Measurements from ENCODE around the gene VAMP2. TPM values are rescaled to one million over a fixed set of nuclear protein-coding genes. Genes with fewer than 3 reads are reported as not detected.

Gene VAMP2
- total and polyA plus RNA-seq, 9 of the 15 experiments (the other 6 are each of a cell fraction or from before 2014, with no cell fraction given) = 2.3 to 31.8 (median 6.0) TPM

DNA sequence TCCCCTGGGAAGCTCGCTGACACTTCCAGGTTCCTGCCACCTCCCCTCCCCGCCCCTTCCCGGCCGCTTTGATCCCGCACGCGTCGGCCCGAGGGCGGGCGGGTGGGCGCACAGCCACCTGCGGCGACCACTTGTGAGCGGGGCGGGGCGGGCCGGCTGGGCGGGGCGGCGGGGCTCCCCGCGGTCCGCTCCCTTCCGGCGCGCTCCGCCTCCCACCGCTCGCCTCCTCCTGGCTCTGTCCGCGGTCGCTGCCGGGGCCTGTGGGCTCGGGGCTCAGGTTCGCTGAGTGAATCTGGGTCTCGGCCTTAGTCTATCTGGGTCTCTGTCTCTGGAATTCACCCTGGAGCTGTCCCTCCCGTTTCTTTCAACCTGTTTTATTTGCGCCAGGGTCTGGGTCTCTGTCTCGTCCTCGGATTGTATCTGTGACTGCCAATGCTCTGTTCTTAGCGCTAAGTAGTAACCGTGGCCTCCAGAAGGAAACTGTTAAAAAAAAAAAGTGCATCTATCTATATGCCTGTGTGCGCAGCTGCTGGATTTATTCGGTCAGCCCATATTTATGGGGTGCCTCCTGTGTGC, 36.2 kb downstream of the VAMP2 start (continued):
- TF ChIP-seq ZFX (CRISPR knock-in tag; IDR thresholded peaks at IDR 0.05) = peak; percentile 32; the same call in 1 of the 2 replicates
- no peak for TF ChIP-seq HSF4 (CRISPR knock-in tag; IDR thresholded peaks at IDR 0.05; ENCODE audit: borderline replicate concordance)
- peak; percentile 16 for TF ChIP-seq TBP (optimal IDR thresholded peaks at IDR 0.05; ENCODE audit: low read depth, low read length)
- TF ChIP-seq ZSCAN32 (CRISPR knock-in tag; IDR thresholded peaks at IDR 0.05) = no peak
- no peak for TF ChIP-seq ZKSCAN1 (IDR thresholded peaks at IDR 0.05; ENCODE audit: low read depth, low read length)
- no peak for TF ChIP-seq ELK3 (CRISPR knock-in tag; IDR thresholded peaks at IDR 0.05)
- no peak for TF ChIP-seq LEF1 (IDR thresholded peaks at IDR 0.05)
- no peak for TF ChIP-seq ZNF217 (CRISPR knock-in tag; IDR thresholded peaks at IDR 0.05)
- TF ChIP-seq ZNF668 (CRISPR knock-in tag; IDR thresholded peaks at IDR 0.05) = no peak
- no peak for TF ChIP-seq POU5F1 (IDR thresholded peaks at IDR 0.05; ENCODE audit: borderline replicate concordance, low read depth, low read length, partially characterized antibody)
- peak; percentile 96 for TF ChIP-seq HINFP (tag; conservative IDR thresholded peaks at IDR 0.05; ENCODE audit: low read depth)
- TF ChIP-seq DIDO1 (tag; IDR thresholded peaks at IDR 0.05; ENCODE audit: low read depth) = no peak
- TF ChIP-seq, protein P1, sequence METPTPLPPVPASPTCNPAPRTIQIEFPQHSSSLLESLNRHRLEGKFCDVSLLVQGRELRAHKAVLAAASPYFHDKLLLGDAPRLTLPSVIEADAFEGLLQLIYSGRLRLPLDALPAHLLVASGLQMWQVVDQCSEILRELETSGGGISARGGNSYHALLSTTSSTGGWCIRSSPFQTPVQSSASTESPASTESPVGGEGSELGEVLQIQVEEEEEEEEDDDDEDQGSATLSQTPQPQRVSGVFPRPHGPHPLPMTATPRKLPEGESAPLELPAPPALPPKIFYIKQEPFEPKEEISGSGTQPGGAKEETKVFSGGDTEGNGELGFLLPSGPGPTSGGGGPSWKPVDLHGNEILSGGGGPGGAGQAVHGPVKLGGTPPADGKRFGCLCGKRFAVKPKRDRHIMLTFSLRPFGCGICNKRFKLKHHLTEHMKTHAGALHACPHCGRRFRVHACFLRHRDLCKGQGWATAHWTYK (CRISPR knock-in tag; IDR thresholded peaks at IDR 0.05) = no peak
- TF ChIP-seq COPS2 (conservative IDR thresholded peaks at IDR 0.05) = no peak
- TF ChIP-seq ZNF3 (CRISPR knock-in tag; IDR thresholded peaks at IDR 0.05) = no peak
- TF ChIP-seq NFE2L1 (tag; IDR thresholded peaks at IDR 0.05; ENCODE audit: borderline replicate concordance, low read depth) = no peak
- no peak for TF ChIP-seq ZNF398 (CRISPR knock-in tag; IDR thresholded peaks at IDR 0.05)
- no peak for TF ChIP-seq CHD4 (IDR thresholded peaks at IDR 0.05; ENCODE audit: insufficient read depth, insufficient replicate concordance, low read depth, low read length, poor library complexity, severe bottlenecking)
- no peak for TF ChIP-seq HMBOX1 (IDR thresholded peaks at IDR 0.05)
- no peak for TF ChIP-seq LCOR (CRISPR knock-in tag; IDR thresholded peaks at IDR 0.05)
- no peak for TF ChIP-seq ZNF347 (CRISPR knock-in tag; IDR thresholded peaks at IDR 0.05; ENCODE audit: low read depth)
- TF ChIP-seq ZNF311 (CRISPR knock-in tag; IDR thresholded peaks at IDR 0.05) = no peak
